CD4-positive, CD25-positive, alpha-beta regulatory T cell (primary cell): Measurements from ENCODE around the gene ARID1B. TPM values are rescaled to one million over a fixed set of nuclear protein-coding genes. Genes with fewer than 3 reads are reported as not detected.
A peak's percentile ranks its signal among the peaks of the same experiment; 100 is the strongest.

Source experiments
- ATAC-seq, 2 donors: fragments of 150-1000 bp; cut with Tn5 transposase; one replicate each; pipeline ENCODE4 v1.10.0; 2021; ENCODE audit warnings: low read depth in 2 of 2, moderate number of reproducible peaks in 2 of 2, moderate library complexity in 1 of 2
- DNase-seq, 3 donors: peaks; one replicate each; pipeline versions ENCODE4 v3.0.0 to v3.0.0-alpha.2; 2012 to 2022; ENCODE audit warnings: mixed read lengths in 1 of 3
- H3K27ac ChIP-seq: one replicate; pipeline ENCODE4 v1.7.0; 2013; ENCODE audit warnings: mild to moderate bottlenecking, low read length; ENCODE audit not compliant: insufficient read depth, poor library complexity, severe bottlenecking
- H3K27me3 ChIP-seq: one replicate; pipeline ENCODE4 v1.7.0; 2013; ENCODE audit warnings: low read length; ENCODE audit not compliant: control insufficient read depth, insufficient read depth
- H3K36me3 ChIP-seq: one replicate; pipeline ENCODE4 v1.7.0; 2013; ENCODE audit warnings: mild to moderate bottlenecking, low read length, moderate library complexity; ENCODE audit not compliant: control insufficient read depth, insufficient read depth
- H3K4me1 ChIP-seq: 2 replicates; pipeline ENCODE4 v1.7.0; 2013; ENCODE audit warnings: mild to moderate bottlenecking, low read length; ENCODE audit not compliant: insufficient read depth, control insufficient read depth, poor library complexity, severe bottlenecking
- H3K4me3 ChIP-seq: one replicate; pipeline ENCODE4 v1.7.0; 2013; ENCODE audit warnings: low read depth, mild to moderate bottlenecking, low read length, moderate library complexity
- H3K9me3 ChIP-seq, 2 experiments: 1 replicate in 1 of 2; 2 replicates in 1 of 2; pipeline ENCODE4 v1.7.0; 2013; ENCODE audit warnings: low read length in 2 of 2, mild to moderate bottlenecking in 1 of 2, moderate library complexity in 1 of 2; ENCODE audit not compliant: control insufficient read depth in 2 of 2
- H3K27ac Mint-ChIP-seq, 3 donors: one replicate each; pipeline ENCODE4 v1.8.0; 2020 to 2022; ENCODE audit warnings: mild to moderate bottlenecking in 3 of 3, mixed read lengths in 3 of 3, moderate library complexity in 2 of 3
- H3K27me3 Mint-ChIP-seq: one replicate; pipeline ENCODE4 v1.8.0; 2022; ENCODE audit warnings: mild to moderate bottlenecking, mixed read lengths
- H3K36me3 Mint-ChIP-seq: one replicate; pipeline ENCODE4 v1.8.0; 2020; ENCODE audit warnings: mixed read lengths
- H3K4me1 Mint-ChIP-seq, 4 donors: one replicate each; pipeline ENCODE4 v1.8.0; 2020 to 2022; ENCODE audit warnings: mixed read lengths in 4 of 4, mild to moderate bottlenecking in 1 of 4
- H3K4me3 Mint-ChIP-seq, 4 donors: one replicate each; pipeline ENCODE4 v1.8.0; 2020 to 2022; ENCODE audit warnings: mild to moderate bottlenecking in 4 of 4, mixed read lengths in 4 of 4, moderate library complexity in 3 of 4
- H3K9me3 Mint-ChIP-seq, 7 donors: one replicate each; pipeline ENCODE4 v1.8.0; 2020 to 2022; ENCODE audit warnings: mixed read lengths in 7 of 7, mild to moderate bottlenecking in 3 of 7, moderate library complexity in 2 of 7
- polyA plus RNA-seq, 4 donors: library from polyadenylated mRNA; unstranded; fragments of 300-500 nt; fragmentation: Illumina TruSeq; gene quantifications; one replicate each; pipeline ENCODE4 v1.2.3, GENCODE V29; 2021
- total RNA-seq: library from RNA; stranded (reverse); gene quantifications from one replicate; pipeline ENCODE4 v1.2.3, GENCODE V29; 2022

The ARID1B gene
- total and polyA plus RNA-seq, 5 donors from 2014 or later, result 9.8 to 186 (median 12.4) TPM

- peaks cover 36% of the 10 kb centered on the region for H3K4me1 ChIP-seq
- H3K27me3 Mint-ChIP-seq, result no peaks in the 10 kb centered on the region
- H3K4me3 ChIP-seq, result no peak overlapping the region
- ATAC-seq (no peak), DNase-seq (no peak)
- H3K36me3 ChIP-seq, result no peaks in the 10 kb centered on the region
- peaks cover 62 to 88% (median 74%) of the 10 kb centered on the region in 4 donors for H3K4me1 Mint-ChIP-seq
- H3K9me3 Mint-ChIP-seq, result no peaks in the 10 kb centered on the region
- peaks cover 19% of the 10 kb centered on the region for H3K36me3 Mint-ChIP-seq
- H3K9me3 ChIP-seq, result no peaks in the 10 kb centered on the region
- peak overlapping the region in 2 of 4 donors; percentile 17 to 32 for H3K4me3 Mint-ChIP-seq
- no peak overlapping the region for H3K27ac ChIP-seq
- H3K27me3 ChIP-seq, result no peaks in the 10 kb centered on the region
- H3K27ac Mint-ChIP-seq, result peak overlapping the region in 1 of 3 donors; percentile 69
Observed at GRCh38 chr6:156822747-156823206, 45.6 kb downstream of the ARID1B start.

GRCh38 chr6:156824142-156824541 lies 47.0 kb downstream of the ARID1B start:
- H3K27ac ChIP-seq, result no peak overlapping the region
- peaks cover 25% of the 10 kb centered on the region for H3K36me3 Mint-ChIP-seq
- H3K9me3 Mint-ChIP-seq, result no peaks in the 10 kb centered on the region
- DNase-seq, result no peak
- H3K36me3 ChIP-seq, result peaks cover 2% of the 10 kb centered on the region
- H3K9me3 ChIP-seq, result no peaks in the 10 kb centered on the region
- H3K4me3 ChIP-seq, result no peak overlapping the region
- no peaks in the 10 kb centered on the region for H3K27me3 ChIP-seq
- peak overlapping the region in 2 of 3 donors; percentile 11 to 76 for H3K27ac Mint-ChIP-seq
- no peaks in the 10 kb centered on the region for H3K27me3 Mint-ChIP-seq
- no peak for ATAC-seq
- H3K4me1 ChIP-seq, result peaks cover 26% of the 10 kb centered on the region
- H3K4me3 Mint-ChIP-seq, result peak overlapping the region; percentile 4 to 27 (median 12)
- peaks cover 61 to 91% (median 73%) of the 10 kb centered on the region in 4 donors for H3K4me1 Mint-ChIP-seq

- peaks cover 51 to 87% (median 64%) of the 10 kb centered on the region in 4 donors for H3K4me1 Mint-ChIP-seq
- no peaks in the 10 kb centered on the region for H3K9me3 Mint-ChIP-seq
- H3K27ac ChIP-seq, result no peak overlapping the region
- no peaks in the 10 kb centered on the region for H3K27me3 Mint-ChIP-seq
- peaks cover 30% of the 10 kb centered on the region for H3K36me3 Mint-ChIP-seq
- H3K36me3 ChIP-seq, result peaks cover 14% of the 10 kb centered on the region
- peak overlapping the region in 2 of 3 donors; percentile 76 to 81 for H3K27ac Mint-ChIP-seq
- peak overlapping the region; percentile 21 for H3K4me3 ChIP-seq
- ATAC-seq, result no peak
- H3K27me3 ChIP-seq, result no peaks in the 10 kb centered on the region
- DNase-seq, result peak in 1 of 3 donors; percentile 12
- no peaks in the 10 kb centered on the region for H3K9me3 ChIP-seq
- H3K4me1 ChIP-seq, result peaks cover 26% of the 10 kb centered on the region
- H3K4me3 Mint-ChIP-seq, result peak overlapping the region in 2 of 4 donors; percentile 48 to 73
Observed at GRCh38 chr6:156825475-156825874, 48.3 kb downstream of the ARID1B start.

- Mint-ChIP-seq H3K27ac (peak overlapping the region in 2 of 3 donors; percentile 10 to 66), H3K36me3 (peaks cover 36% of the 10 kb centered on the region), H3K4me3 (peak overlapping the region in 2 of 4 donors; percentile 41 to 42)
Observed at GRCh38 chr6:156826290-156826955, 49.2 kb downstream of the ARID1B start.

GRCh38 chr6:156827382-156827781 lies 50.2 kb downstream of the ARID1B start:
- Mint-ChIP-seq H3K4me3 (peak overlapping the region in 1 of 4 donors; percentile 47), H3K9me3 (no peaks in the 10 kb centered on the region), H3K4me1 (peaks cover 40 to 87% (median 65%) of the 10 kb centered on the region in 4 donors), H3K36me3 (peaks cover 30% of the 10 kb centered on the region), H3K27me3 (no peaks in the 10 kb centered on the region), H3K27ac (peak overlapping the region in 2 of 3 donors; percentile 47 to 61)
- no peak for DNase-seq
- Histone ChIP-seq H3K27ac (no peak overlapping the region), H3K4me1 (peaks cover 28% of the 10 kb centered on the region), H3K4me3 (no peak overlapping the region), H3K9me3 (no peaks in the 10 kb centered on the region), H3K27me3 (no peaks in the 10 kb centered on the region), H3K36me3 (peaks cover 17% of the 10 kb centered on the region)
- no peak for ATAC-seq

More at GRCh38 chr6:156826290-156826955, 49.2 kb downstream of the ARID1B start:
- Histone ChIP-seq H3K27ac (no peak overlapping the region), H3K9me3 (no peaks in the 10 kb centered on the region), H3K4me3 (no peak overlapping the region), H3K27me3 (no peaks in the 10 kb centered on the region), H3K4me1 (peaks cover 26% of the 10 kb centered on the region), H3K36me3 (peaks cover 17% of the 10 kb centered on the region)
- peaks cover 43 to 88% (median 65%) of the 10 kb centered on the region in 4 donors for H3K4me1 Mint-ChIP-seq
- no peaks in the 10 kb centered on the region for H3K9me3 Mint-ChIP-seq
- ATAC-seq (no peak), DNase-seq (no peak)
- H3K27me3 Mint-ChIP-seq, result no peaks in the 10 kb centered on the region

- Mint-ChIP-seq H3K27me3 (no peaks in the 10 kb centered on the region), H3K9me3 (no peaks in the 10 kb centered on the region), H3K4me3 (peak overlapping the region in 1 of 4 donors; percentile 27), H3K27ac (peak overlapping the region; percentile 30 to 70 (median 55)), H3K4me1 (peaks cover 46 to 86% (median 64%) of the 10 kb centered on the region in 4 donors), H3K36me3 (peaks cover 31% of the 10 kb centered on the region)
- no peaks in the 10 kb centered on the region for H3K27me3 ChIP-seq
- H3K9me3 ChIP-seq, result no peaks in the 10 kb centered on the region
- ATAC-seq, result peak; percentile 45 to 70
- H3K4me1 ChIP-seq, result peaks cover 28% of the 10 kb centered on the region
- no peak overlapping the region for H3K27ac ChIP-seq
- DNase-seq, result peak in 1 of 3 donors; percentile 10
- H3K36me3 ChIP-seq, result peaks cover 17% of the 10 kb centered on the region
- H3K4me3 ChIP-seq, result no peak overlapping the region
Observed at GRCh38 chr6:156828280-156828703, 51.1 kb downstream of the ARID1B start.

- Mint-ChIP-seq H3K36me3 (peaks cover 35% of the 10 kb centered on the region), H3K9me3 (no peaks in the 10 kb centered on the region), H3K4me1 (peaks cover 46 to 76% (median 58%) of the 10 kb centered on the region in 4 donors)
Observed at GRCh38 chr6:156830126-156830525, 52.9 kb downstream of the ARID1B start.

More at GRCh38 chr6:156830126-156830525, 52.9 kb downstream of the ARID1B start:
- Histone ChIP-seq H3K9me3 (no peaks in the 10 kb centered on the region), H3K4me3 (no peak overlapping the region), H3K36me3 (peaks cover 17% of the 10 kb centered on the region), H3K27ac (no peak overlapping the region), H3K4me1 (peaks cover 17% of the 10 kb centered on the region), H3K27me3 (no peaks in the 10 kb centered on the region)
- no peaks in the 10 kb centered on the region for H3K27me3 Mint-ChIP-seq
- no peak overlapping the region for H3K4me3 Mint-ChIP-seq
- ATAC-seq (no peak), DNase-seq (no peak)
- H3K27ac Mint-ChIP-seq, result no peak overlapping the region
